GM18526 (cell line): ENCODE measurements around the gene ABITRAM.

Experiments
- POLR2A ChIP-seq: IDR thresholded peaks from 3 replicates; pipeline ENCODE4 v1.6.1; 2011; ENCODE audit not compliant: insufficient read length; ENCODE audit errors: extremely low read depth

Gene ABITRAM

GRCh38 chr9:108921200-108921599, 13.0 kb upstream of the ABITRAM start:
- TF ChIP-seq POLR2A: no peak

- TF ChIP-seq POLR2A: no peak
Measured at GRCh38 chr9:108924466-108924865, 9.7 kb upstream of the ABITRAM start.

- TF ChIP-seq POLR2A: no peak
Measured at GRCh38 chr9:108928386-108928785, 5.8 kb upstream of the ABITRAM start.

- TF ChIP-seq POLR2A: no peak
Measured at GRCh38 chr9:108933231-108933717, 926 bp upstream of the ABITRAM start.

GRCh38 chr9:108933718-108934322, 380 bp upstream of the ABITRAM start, which contains the start of gene ELP1:
Gene ELP1, minus strand, starts transcription at chr9:108934124. Its CDS starts 2,978 bp downstream, at chr9:108931146.
- peak; percentile 58 for TF ChIP-seq POLR2A

- TF ChIP-seq POLR2A: no peak
Measured at GRCh38 chr9:108937561-108938305, 3.5 kb downstream of the ABITRAM start.

GRCh38 chr9:108939975-108940374, 5.8 kb downstream of the ABITRAM start:
- TF ChIP-seq POLR2A: no peak

GRCh38 chr9:108950168-108950567, 16.0 kb downstream of the ABITRAM start:
- TF ChIP-seq POLR2A: no peak

- TF ChIP-seq POLR2A: no peak
Measured at GRCh38 chr9:108951578-108951977, 17.4 kb downstream of the ABITRAM start.

- no peak for TF ChIP-seq POLR2A
Measured at GRCh38 chr9:108953983-108954574, 19.9 kb downstream of the ABITRAM start.

- no peak for TF ChIP-seq POLR2A
Measured at GRCh38 chr9:108956022-108956630, 21.9 kb downstream of the ABITRAM start.

GRCh38 chr9:108956631-108957026, 22.4 kb downstream of the ABITRAM start:
- TF ChIP-seq POLR2A: no peak

GRCh38 chr9:108960331-108960730, 26.1 kb downstream of the ABITRAM start:
- TF ChIP-seq POLR2A: no peak

GRCh38 chr9:108961151-108961550, 27.0 kb downstream of the ABITRAM start:
- no peak for TF ChIP-seq POLR2A

- no peak for TF ChIP-seq POLR2A
Measured at GRCh38 chr9:108963459-108964143, 29.4 kb downstream of the ABITRAM start.

GRCh38 chr9:108967916-108968315, 33.7 kb downstream of the ABITRAM start:
- no peak for TF ChIP-seq POLR2A

- TF ChIP-seq POLR2A: no peak
Measured at GRCh38 chr9:108972186-108972585, 38.0 kb downstream of the ABITRAM start.
